Endodermal cell (in vitro differentiated cells): ENCODE results near the gene RETREG1. TPM values are rescaled to one million over a fixed set of nuclear protein-coding genes. Genes with fewer than 3 reads are reported as not detected.

Source experiments
- DNase-seq: peaks from one replicate; pipeline ENCODE4 v3.0.0-alpha.2; 2017
- H3K27ac ChIP-seq: 2 replicates; pipeline ENCODE4 v1.5.1; 2013; ENCODE audit warnings: mild to moderate bottlenecking, low read depth, low read length, moderate library complexity
- H3K27me3 ChIP-seq: 2 replicates; pipeline ENCODE4 v1.6.1; 2013; ENCODE audit warnings: mild to moderate bottlenecking, low read length, moderate library complexity; ENCODE audit not compliant: insufficient read depth, control insufficient read depth, poor library complexity, severe bottlenecking
- H3K36me3 ChIP-seq: 2 replicates; pipeline ENCODE4 v1.7.0; 2013; ENCODE audit warnings: mild to moderate bottlenecking, low read length, moderate library complexity; ENCODE audit not compliant: control insufficient read depth, insufficient read depth
- H3K4me1 ChIP-seq: one replicate; pipeline ENCODE4 v1.7.0; 2013; ENCODE audit warnings: low read length; ENCODE audit not compliant: control insufficient read depth, insufficient read depth
- H3K4me3 ChIP-seq: 2 replicates; pipeline ENCODE4 v1.5.1; 2013; ENCODE audit warnings: mild to moderate bottlenecking, low read length, moderate library complexity
- H3K9ac ChIP-seq: 2 replicates; pipeline ENCODE4 v1.6.1; 2013; ENCODE audit warnings: mild to moderate bottlenecking, low read length, moderate library complexity; ENCODE audit not compliant: poor library complexity, severe bottlenecking; ENCODE audit errors: extremely low read depth
- H3K9me3 ChIP-seq: 2 replicates; pipeline ENCODE4 v1.6.1; 2013; ENCODE audit warnings: mild to moderate bottlenecking, low read length, moderate library complexity; ENCODE audit not compliant: control insufficient read depth
- H3K27ac Mint-ChIP-seq: 2 replicates; pipeline ENCODE4 v1.8.0; 2020; ENCODE audit warnings: mixed read lengths
- H3K27me3 Mint-ChIP-seq: 2 replicates; pipeline ENCODE4 v1.8.0; 2021; ENCODE audit warnings: mild to moderate bottlenecking, mixed read lengths; ENCODE audit not compliant: insufficient read depth
- H3K36me3 Mint-ChIP-seq: 2 replicates; pipeline ENCODE4 v1.8.0; 2020; ENCODE audit warnings: low read depth, mixed read lengths
- H3K4me1 Mint-ChIP-seq: 2 replicates; pipeline ENCODE4 v1.8.0; 2020; ENCODE audit warnings: mixed read lengths
- H3K4me3 Mint-ChIP-seq: 2 replicates; pipeline ENCODE4 v1.8.0; 2020; ENCODE audit warnings: mild to moderate bottlenecking, moderate library complexity, mixed read lengths
- H3K9me3 Mint-ChIP-seq: 2 replicates; pipeline ENCODE4 v1.8.0; 2020; ENCODE audit warnings: mild to moderate bottlenecking, mixed read lengths
- WGBS, 2 experiments: methylation state at CpG; one replicate each; pipeline versions ENCODE4 v1.1.5 to v1.1.7; 2013; ENCODE audit warnings: missing lambda C conversion rate in 2 of 2, mixed read lengths in 1 of 2; ENCODE audit not compliant: insufficient coverage in 1 of 2, insufficient read length in 1 of 2; 5-methylcytosine and 5-hydroxymethylcytosine counted together
- total RNA-seq, 2 donors: library from RNA; stranded (reverse); fragmentation: NEBNext Ultra II Directional in 1 of 2; extraction: Animal tissue kit (Norgen Biotek cat#: 25700) in 1 of 2; gene quantifications; 2 replicates in 1 of 2; 3 replicates in 1 of 2; pipeline ENCODE4 v1.2.1, GENCODE V29; 2021
- TF ChIP-seq, protein P1 (sequence below): fragments of 200-600 bp; sonication (generic); conservative IDR thresholded peaks from 2 replicates; pipeline ENCODE4 v1.5.0; 2021; ENCODE audit warnings: antibody characterized with exemption, mild to moderate bottlenecking

The RETREG1 gene
- total RNA-seq, 2 donors from 2014 or later, result 4.1 to 4.3 TPM

DNA sequence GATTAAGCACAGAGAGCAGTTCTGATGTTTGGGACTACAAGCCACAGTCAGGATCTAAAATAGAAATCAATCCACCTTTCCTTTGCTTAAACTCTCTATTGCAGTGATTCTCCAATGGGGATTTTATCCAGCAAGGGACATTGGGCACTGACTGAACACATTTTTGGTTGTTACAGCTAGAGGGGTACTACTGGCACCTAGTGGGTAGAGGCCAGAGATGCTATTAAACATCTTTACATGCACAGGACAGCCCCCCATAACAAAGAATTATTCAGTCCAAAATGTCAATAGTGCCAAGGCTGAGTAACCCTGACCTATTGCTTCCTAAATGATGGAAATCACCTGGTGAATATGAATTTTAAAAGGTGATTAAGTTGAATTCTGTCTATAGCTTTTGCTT is 163.2 kb downstream of the RETREG1 start:
- H3K4me3 ChIP-seq, result no peak overlapping the region
- no peaks in the 10 kb centered on the region for H3K27me3 ChIP-seq
- no peak overlapping the region for H3K9ac ChIP-seq
- Mint-ChIP-seq H3K9me3 (no peaks in the 10 kb centered on the region), H3K4me1 (peaks cover 17% of the 10 kb centered on the region), H3K4me3 (no peak overlapping the region), H3K27me3 (no peaks in the 10 kb centered on the region), H3K36me3 (peaks cover 63% of the 10 kb centered on the region), H3K27ac (no peak overlapping the region)
- H3K27ac ChIP-seq, result no peak overlapping the region
- no peaks in the 10 kb centered on the region for H3K9me3 ChIP-seq
- no peaks in the 10 kb centered on the region for H3K4me1 ChIP-seq
- H3K36me3 ChIP-seq, result peaks cover 94% of the 10 kb centered on the region
- TF ChIP-seq, protein P1, sequence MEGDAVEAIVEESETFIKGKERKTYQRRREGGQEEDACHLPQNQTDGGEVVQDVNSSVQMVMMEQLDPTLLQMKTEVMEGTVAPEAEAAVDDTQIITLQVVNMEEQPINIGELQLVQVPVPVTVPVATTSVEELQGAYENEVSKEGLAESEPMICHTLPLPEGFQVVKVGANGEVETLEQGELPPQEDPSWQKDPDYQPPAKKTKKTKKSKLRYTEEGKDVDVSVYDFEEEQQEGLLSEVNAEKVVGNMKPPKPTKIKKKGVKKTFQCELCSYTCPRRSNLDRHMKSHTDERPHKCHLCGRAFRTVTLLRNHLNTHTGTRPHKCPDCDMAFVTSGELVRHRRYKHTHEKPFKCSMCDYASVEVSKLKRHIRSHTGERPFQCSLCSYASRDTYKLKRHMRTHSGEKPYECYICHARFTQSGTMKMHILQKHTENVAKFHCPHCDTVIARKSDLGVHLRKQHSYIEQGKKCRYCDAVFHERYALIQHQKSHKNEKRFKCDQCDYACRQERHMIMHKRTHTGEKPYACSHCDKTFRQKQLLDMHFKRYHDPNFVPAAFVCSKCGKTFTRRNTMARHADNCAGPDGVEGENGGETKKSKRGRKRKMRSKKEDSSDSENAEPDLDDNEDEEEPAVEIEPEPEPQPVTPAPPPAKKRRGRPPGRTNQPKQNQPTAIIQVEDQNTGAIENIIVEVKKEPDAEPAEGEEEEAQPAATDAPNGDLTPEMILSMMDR, result peak; percentile 72
- no peak for DNase-seq

GRCh38 chr5:16450163-16450562 is 166.6 kb downstream of the RETREG1 start:
- DNase-seq, result no peak
- H3K27ac ChIP-seq, result no peak overlapping the region
- Mint-ChIP-seq H3K4me3 (no peak overlapping the region), H3K36me3 (peaks cover 77% of the 10 kb centered on the region), H3K27me3 (no peaks in the 10 kb centered on the region), H3K27ac (no peak overlapping the region), H3K4me1 (peaks cover 9% of the 10 kb centered on the region), H3K9me3 (no peaks in the 10 kb centered on the region)
- no peak overlapping the region for H3K4me3 ChIP-seq
- TF ChIP-seq, protein P1, result no peak
- H3K36me3 ChIP-seq, result peaks cover 81% of the 10 kb centered on the region
- H3K27me3 ChIP-seq, result no peaks in the 10 kb centered on the region
- H3K9me3 ChIP-seq, result no peaks in the 10 kb centered on the region
- H3K9ac ChIP-seq, result no peak overlapping the region
- H3K4me1 ChIP-seq, result no peaks in the 10 kb centered on the region
- WGBS, 2 experiments, result 98% methylated on average over 2 of the region's 2 CpGs; no CpG with 5 or more reads in 1 of the 2 experiments

DNA sequence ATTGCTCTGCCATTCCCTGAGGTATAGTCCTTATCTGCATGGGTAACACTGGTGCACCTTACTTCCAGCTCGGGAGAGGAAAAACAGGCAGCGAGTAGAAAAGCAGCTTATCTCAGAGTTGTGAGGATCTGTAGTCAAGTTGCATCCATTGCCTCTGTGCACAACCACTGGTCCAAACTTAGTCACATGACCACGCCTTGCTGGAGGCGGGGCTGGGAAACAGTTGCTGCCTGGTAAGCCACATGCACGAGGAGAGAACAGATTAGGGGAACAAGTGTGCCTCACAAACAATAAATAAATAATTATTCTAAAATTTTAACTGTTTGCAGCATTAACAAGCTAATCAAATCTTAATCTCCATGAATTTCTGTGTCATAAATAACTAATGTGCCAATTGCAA is 169.8 kb downstream of the RETREG1 start:
- Mint-ChIP-seq H3K27me3 (no peaks in the 10 kb centered on the region), H3K4me1 (peaks cover 9% of the 10 kb centered on the region), H3K4me3 (no peak overlapping the region), H3K36me3 (peaks cover 59% of the 10 kb centered on the region), H3K9me3 (no peaks in the 10 kb centered on the region), H3K27ac (no peak overlapping the region)
- H3K4me3 ChIP-seq, result no peak overlapping the region
- no peaks in the 10 kb centered on the region for H3K4me1 ChIP-seq
- WGBS, 2 experiments, result 79 to 95% methylated on average over 2 to 5 of the region's 5 CpGs
- TF ChIP-seq, protein P1, result no peak
- peaks cover 54% of the 10 kb centered on the region for H3K36me3 ChIP-seq
- peak; percentile 54 for DNase-seq
- H3K9me3 ChIP-seq, result no peaks in the 10 kb centered on the region
- H3K9ac ChIP-seq, result no peak overlapping the region
- H3K27me3 ChIP-seq, result no peaks in the 10 kb centered on the region
- no peak overlapping the region for H3K27ac ChIP-seq
